Adipocyte (in vitro differentiated cells): ENCODE measurements around the gene ZC3HAV1L.

Source experiments
- DNase-seq: peaks from one replicate; pipeline ENCODE4 v3.0.0-alpha.2; 2015; ENCODE audit warnings: low read depth
- H3K27me3 ChIP-seq: replicated peaks from 2 replicates; pipeline ENCODE4 v1.7.0; 2013; ENCODE audit warnings: mild to moderate bottlenecking, low read length, moderate library complexity; ENCODE audit not compliant: control insufficient read depth, insufficient read depth
- H3K36me3 ChIP-seq: 2 replicates; pipeline ENCODE4 v1.7.0; 2013; ENCODE audit warnings: low read length, mild to moderate bottlenecking, moderate library complexity; ENCODE audit not compliant: control insufficient read depth, insufficient read depth, severe bottlenecking
- H3K4me1 ChIP-seq: 2 replicates; pipeline ENCODE4 v1.7.0; 2013; ENCODE audit warnings: mild to moderate bottlenecking, low read length, moderate library complexity; ENCODE audit not compliant: control insufficient read depth, insufficient read depth
- H3K4me3 ChIP-seq: 2 replicates; pipeline ENCODE4 v1.7.0; 2013; ENCODE audit warnings: mild to moderate bottlenecking, low read length, moderate library complexity
- H3K9ac ChIP-seq: 2 replicates; pipeline ENCODE4 v1.7.0; 2013; ENCODE audit warnings: mild to moderate bottlenecking, low read length, moderate library complexity
- H3K9me3 ChIP-seq: 2 replicates; pipeline ENCODE4 v1.7.0; 2013; ENCODE audit warnings: mild to moderate bottlenecking, low read length, moderate library complexity; ENCODE audit not compliant: control insufficient read depth

Gene ZC3HAV1L

DNA sequence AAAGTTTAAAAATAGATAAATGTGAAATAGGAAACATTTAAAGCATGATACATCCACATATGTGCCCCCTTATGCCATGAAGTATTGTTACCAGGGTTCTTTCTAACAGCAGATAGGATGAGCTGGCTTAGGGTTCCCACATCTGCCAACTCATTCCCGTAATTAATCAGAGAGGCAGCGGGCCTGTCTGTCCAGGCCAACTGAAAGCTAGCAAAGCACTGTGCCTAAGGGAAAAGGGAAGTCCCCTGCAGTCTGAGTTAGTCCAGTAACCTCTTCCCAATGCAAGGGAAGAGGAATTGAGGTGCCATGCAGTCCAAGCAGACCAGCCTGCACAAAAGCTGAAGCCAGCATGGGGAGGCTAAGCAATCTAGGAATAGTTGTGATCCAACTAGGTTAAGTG, 18.3 kb upstream of the ZC3HAV1L start:
- no peaks in the 10 kb centered on the region for H3K27me3 ChIP-seq
- no peak overlapping the region for H3K9ac ChIP-seq
- peaks cover 28% of the 10 kb centered on the region for H3K4me1 ChIP-seq
- DNase-seq: peak; percentile 12
- no peaks in the 10 kb centered on the region for H3K9me3 ChIP-seq
- H3K36me3 ChIP-seq: peaks cover 28% of the 10 kb centered on the region
- no peak overlapping the region for H3K4me3 ChIP-seq

DNA sequence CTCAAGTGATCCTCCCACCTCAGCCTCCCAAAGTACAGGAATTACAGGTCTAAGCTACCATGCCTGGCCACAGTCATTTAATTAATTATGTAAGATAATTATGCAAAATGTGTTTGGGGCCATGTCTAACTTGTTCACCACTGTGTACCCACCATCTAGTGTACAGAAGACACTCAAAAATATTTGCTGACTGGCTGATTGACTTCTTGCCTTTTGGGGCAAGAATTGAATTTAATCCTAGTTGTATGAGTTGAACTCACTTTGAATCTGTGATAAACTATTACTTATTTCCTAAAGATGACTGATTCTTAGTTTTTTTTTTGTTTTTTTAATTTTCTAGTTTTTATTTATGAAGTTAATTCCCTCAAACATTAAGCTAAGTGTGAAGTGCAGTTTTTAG, 15.8 kb upstream of the ZC3HAV1L start:
- peaks cover 49% of the 10 kb centered on the region for H3K36me3 ChIP-seq
- no peak for DNase-seq
- H3K9me3 ChIP-seq: no peaks in the 10 kb centered on the region
- H3K27me3 ChIP-seq: no peaks in the 10 kb centered on the region
- no peak overlapping the region for H3K9ac ChIP-seq
- no peak overlapping the region for H3K4me3 ChIP-seq
- H3K4me1 ChIP-seq: peaks cover 21% of the 10 kb centered on the region

DNA sequence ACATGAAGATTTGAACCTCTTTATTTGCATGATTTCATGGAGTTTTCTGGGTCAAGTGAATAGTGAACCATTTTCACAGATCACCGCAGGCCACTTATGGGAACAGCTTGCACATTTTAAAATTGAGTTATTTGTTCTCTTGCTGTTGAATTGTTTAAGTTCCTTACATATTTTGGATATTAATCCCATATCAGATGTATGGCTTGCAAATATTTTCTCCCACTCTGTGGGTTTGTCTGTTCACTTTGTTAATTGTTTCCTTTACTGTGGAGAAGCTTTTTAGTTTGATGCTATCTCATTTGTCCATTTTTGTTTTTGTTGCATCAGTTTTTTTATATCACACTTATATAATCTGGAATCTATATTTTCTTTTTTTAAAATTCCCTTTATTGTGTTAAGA, 14.1 kb upstream of the ZC3HAV1L start:
- no peak overlapping the region for H3K4me3 ChIP-seq
- no peak overlapping the region for H3K9ac ChIP-seq
- peak; percentile 35 for DNase-seq
- peaks cover 10% of the 10 kb centered on the region for H3K4me1 ChIP-seq
- H3K27me3 ChIP-seq: no peaks in the 10 kb centered on the region
- H3K9me3 ChIP-seq: no peaks in the 10 kb centered on the region
- peaks cover 62% of the 10 kb centered on the region for H3K36me3 ChIP-seq

DNA sequence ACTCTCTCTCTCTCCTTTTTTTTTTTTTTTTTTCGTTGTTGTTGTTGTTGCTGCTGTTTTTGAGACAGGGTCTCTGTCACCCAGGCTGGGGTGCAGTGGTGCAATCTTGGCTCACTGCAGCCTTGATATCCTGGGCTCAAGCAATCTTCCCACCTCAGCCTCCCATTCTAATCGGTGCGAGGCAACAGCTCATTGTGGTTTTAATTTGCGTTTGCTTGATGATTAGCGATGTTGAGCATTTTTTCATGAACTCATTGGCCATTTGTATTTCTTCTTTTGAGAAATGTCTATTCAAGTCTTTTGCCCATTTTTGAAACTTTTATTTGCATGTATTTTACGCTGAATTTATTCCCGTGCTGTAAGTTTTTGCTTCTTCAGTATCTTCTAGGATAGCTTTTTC, 13.3 kb upstream of the ZC3HAV1L start:
- Histone ChIP-seq H3K36me3 (peaks cover 65% of the 10 kb centered on the region), H3K9me3 (no peaks in the 10 kb centered on the region), H3K4me3 (no peak overlapping the region), H3K9ac (no peak overlapping the region), H3K27me3 (no peaks in the 10 kb centered on the region), H3K4me1 (peaks cover 4% of the 10 kb centered on the region)
- DNase-seq: no peak

DNA sequence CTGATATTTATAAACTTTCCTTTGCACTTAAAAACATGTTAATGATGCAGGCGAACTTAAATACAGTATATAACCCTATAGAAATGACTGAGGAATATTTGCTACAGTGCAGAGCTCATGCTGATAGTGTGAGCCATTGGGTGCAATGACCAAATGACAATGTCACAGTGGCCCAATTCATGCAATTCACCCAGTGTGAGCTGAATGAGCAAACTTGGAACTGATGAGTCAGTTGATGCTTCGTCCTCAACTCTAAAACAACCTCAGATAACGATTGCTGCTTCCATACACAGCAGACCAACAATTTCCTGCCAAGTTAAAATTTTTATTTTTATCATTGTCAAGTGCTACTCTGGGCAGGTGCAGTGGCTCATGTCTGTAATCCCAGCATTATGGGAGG, 12.1 kb upstream of the ZC3HAV1L start:
- H3K36me3 ChIP-seq: peaks cover 58% of the 10 kb centered on the region
- no peaks in the 10 kb centered on the region for H3K9me3 ChIP-seq
- H3K27me3 ChIP-seq: no peaks in the 10 kb centered on the region
- no peak overlapping the region for H3K4me3 ChIP-seq
- no peaks in the 10 kb centered on the region for H3K4me1 ChIP-seq
- no peak overlapping the region for H3K9ac ChIP-seq
- no peak for DNase-seq

DNA sequence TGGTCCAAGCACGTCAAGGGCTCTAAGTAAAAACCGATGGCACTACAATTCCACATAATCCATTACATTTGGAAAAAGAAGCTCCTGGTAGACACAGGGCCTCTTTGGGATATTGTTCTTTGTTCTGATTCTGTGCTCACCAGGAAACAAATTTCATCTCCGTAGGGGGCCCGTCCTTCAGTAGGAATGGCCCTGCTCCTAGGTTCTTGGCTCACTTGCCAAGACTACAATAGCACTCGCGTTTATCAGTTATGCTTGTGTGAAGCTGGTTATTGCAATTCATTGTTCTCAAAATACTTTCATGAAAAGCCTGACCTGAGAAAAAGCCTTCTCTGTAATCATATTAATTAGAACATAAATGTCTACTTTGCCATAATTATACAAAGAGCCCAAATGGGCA, 10.3 kb upstream of the ZC3HAV1L start:
- Histone ChIP-seq H3K9ac (no peak overlapping the region), H3K27me3 (no peaks in the 10 kb centered on the region), H3K4me1 (no peaks in the 10 kb centered on the region), H3K4me3 (no peak overlapping the region), H3K36me3 (peaks cover 48% of the 10 kb centered on the region), H3K9me3 (no peaks in the 10 kb centered on the region)
- no peak for DNase-seq

DNA sequence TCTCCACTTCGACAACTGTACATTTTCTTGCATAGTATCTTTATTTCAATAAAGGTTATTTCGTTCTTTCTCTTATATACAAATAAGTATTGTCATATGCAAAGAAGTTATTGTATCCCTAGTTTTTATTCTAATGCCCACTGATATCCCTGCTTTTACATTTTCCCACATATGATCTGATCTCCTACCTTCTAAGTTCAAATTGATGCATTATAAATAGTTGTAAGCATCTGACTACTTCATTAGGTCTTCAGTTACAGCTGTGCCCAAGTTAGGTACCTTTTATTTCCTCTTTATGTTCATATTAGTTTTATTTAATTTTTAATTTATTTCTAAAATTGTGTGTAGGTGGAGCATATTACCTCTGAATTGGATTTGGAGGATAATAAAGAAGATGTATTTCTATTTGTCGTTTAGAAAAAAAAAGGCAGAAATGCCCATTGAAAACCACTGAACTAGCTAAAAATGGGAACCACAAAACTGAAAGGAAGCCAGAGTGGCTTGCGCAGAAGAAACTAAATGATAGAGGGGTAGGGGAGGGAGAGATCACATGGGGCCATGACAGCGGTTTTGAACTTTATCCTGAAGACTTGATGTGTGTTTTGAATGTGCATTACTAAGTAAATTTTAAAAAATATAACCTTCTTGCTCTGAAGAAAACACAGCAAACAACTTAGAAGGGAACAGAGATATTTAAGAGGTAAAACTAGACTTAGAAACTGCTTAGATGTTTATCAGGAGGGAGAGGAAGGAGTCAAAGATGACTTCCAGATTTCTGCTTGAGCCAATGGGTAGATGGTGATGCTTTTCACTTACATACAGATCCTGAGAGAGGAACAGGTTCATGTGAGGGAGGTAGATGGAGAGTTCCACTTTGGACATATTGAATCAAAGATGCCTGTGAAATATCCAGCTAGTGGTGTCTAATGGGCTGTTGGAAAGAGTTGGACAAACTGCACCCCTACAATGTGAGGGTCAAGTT, 9.3 kb upstream of the ZC3HAV1L start:
- H3K27me3 ChIP-seq: no peaks in the 10 kb centered on the region
- H3K36me3 ChIP-seq: peaks cover 47% of the 10 kb centered on the region
- no peak overlapping the region for H3K4me3 ChIP-seq
- H3K9ac ChIP-seq: no peak overlapping the region
- no peaks in the 10 kb centered on the region for H3K9me3 ChIP-seq
- no peaks in the 10 kb centered on the region for H3K4me1 ChIP-seq
- DNase-seq: no peak

DNA sequence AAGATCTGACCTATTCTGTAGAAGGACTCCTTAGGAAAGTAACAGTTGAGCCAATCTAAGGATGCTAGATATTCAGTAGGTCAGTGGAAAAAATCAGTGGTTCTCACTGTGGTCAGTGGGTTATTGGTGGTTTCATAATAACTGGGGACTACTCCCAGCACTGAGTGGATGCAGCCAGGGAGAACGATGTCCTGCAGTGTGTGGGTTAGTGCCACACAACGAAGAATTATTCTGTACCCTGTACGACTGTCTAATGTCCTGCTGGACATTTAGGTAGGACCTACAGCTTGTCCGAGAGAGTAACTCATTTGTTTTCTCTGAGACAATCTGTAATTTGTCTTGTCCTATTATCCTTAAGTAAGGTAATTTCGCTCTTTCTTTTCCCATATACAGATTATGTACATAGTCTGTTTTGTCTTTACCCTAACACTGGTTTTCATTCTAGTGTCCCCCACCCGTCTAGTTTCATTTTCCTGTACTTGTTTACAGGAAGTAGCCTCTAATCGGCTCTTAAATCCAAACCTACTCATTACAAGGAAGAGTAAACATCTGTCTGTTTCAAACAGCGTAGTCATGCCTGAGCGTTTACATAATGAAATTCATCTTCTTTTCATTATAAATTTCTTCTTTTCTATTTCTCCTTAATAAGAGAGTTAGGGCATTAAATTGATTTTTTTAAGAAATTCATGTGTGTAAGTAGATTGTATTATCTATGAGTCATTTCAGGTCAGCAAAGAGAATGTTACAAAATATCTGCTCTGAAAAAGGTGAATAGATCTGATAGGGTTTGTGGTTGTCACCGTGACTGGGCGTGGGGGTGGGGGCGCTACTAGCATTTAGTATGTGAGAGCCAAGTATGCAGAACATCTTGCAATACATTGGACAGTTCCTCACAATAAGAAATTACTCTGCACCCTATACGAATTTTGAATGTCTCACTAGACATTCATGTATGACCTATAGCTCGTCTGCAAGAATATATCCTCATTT, 8.3 kb upstream of the ZC3HAV1L start:
- H3K9ac ChIP-seq: no peak overlapping the region
- H3K4me3 ChIP-seq: no peak overlapping the region
- no peaks in the 10 kb centered on the region for H3K9me3 ChIP-seq
- no peaks in the 10 kb centered on the region for H3K4me1 ChIP-seq
- H3K27me3 ChIP-seq: no peaks in the 10 kb centered on the region
- peak; percentile 27 for DNase-seq
- H3K36me3 ChIP-seq: peaks cover 37% of the 10 kb centered on the region

DNA sequence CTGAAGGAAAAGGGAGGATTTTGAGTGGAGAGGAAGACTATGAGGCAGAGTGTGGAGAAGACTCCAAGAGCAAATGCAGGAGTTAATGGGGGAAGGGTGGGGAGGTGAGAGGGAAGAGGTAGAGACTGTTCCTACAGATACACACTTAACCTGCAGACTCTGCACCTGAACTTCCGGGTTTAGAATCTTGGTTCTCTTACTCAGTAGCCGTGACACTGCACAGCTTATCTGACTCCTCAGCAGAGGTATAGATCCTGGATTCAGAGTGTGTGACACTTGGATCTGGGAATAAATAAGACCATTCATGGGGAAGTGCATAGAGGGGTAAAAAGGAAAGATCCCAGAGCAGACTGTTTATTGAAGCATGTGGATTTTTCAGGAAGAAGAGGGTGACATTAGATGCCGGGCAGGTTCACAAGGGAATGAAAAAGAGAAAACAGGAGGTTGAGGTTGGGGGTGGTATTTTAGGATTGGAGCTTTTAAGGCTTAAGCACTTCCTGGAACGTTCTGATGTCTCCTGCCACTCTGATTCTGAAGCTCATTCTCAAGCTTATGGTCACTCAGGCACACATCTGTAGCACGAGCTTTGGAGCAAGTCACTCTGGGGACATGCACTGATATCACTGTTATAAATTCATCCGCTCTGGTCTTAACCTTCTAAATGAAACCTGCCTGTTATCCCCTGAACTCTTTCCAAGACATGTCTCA, 5.7 kb upstream of the ZC3HAV1L start:
- Histone ChIP-seq H3K4me1 (no peaks in the 10 kb centered on the region), H3K9me3 (no peaks in the 10 kb centered on the region), H3K27me3 (no peaks in the 10 kb centered on the region), H3K9ac (no peak overlapping the region), H3K36me3 (peaks cover 15% of the 10 kb centered on the region), H3K4me3 (no peak overlapping the region)
- DNase-seq: no peak

DNA sequence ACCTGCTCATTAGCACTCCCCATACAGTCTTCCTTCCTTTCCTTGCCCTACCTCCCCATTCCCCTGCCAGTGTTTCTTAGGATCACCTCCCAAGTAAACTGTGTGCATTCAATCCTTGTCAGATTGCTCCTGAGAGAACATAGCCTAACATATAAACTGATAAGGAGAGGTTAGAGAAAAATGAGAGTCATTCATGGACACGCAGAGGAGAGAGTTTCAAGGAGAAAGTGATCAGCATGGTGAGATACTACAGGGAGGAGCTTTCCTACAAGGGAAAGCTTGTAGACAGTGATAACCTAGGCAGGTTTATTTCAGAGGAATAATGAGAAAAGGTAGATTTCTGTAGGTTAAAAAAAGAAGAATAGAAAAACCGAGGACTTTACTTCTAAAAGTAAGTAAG, 2.8 kb upstream of the ZC3HAV1L start:
- Histone ChIP-seq H3K36me3 (peaks cover under 1% of the 10 kb centered on the region), H3K4me3 (no peak overlapping the region), H3K27me3 (no peaks in the 10 kb centered on the region), H3K4me1 (peaks cover 8% of the 10 kb centered on the region), H3K9ac (no peak overlapping the region), H3K9me3 (no peaks in the 10 kb centered on the region)
- no peak for DNase-seq
